Stimulated activated CD4-positive, alpha-beta T cell treated with anti-CD3 and anti-CD28 coated beads, Interleukin-4, amount 100 ng/mL, for 1 hour (primary cell): ENCODE data around the gene CLIP4.

Experiments used
- DNase-seq: peaks from one replicate; pipeline ENCODE4 v3.0.0-alpha.2; 2020

The CLIP4 gene

DNA sequence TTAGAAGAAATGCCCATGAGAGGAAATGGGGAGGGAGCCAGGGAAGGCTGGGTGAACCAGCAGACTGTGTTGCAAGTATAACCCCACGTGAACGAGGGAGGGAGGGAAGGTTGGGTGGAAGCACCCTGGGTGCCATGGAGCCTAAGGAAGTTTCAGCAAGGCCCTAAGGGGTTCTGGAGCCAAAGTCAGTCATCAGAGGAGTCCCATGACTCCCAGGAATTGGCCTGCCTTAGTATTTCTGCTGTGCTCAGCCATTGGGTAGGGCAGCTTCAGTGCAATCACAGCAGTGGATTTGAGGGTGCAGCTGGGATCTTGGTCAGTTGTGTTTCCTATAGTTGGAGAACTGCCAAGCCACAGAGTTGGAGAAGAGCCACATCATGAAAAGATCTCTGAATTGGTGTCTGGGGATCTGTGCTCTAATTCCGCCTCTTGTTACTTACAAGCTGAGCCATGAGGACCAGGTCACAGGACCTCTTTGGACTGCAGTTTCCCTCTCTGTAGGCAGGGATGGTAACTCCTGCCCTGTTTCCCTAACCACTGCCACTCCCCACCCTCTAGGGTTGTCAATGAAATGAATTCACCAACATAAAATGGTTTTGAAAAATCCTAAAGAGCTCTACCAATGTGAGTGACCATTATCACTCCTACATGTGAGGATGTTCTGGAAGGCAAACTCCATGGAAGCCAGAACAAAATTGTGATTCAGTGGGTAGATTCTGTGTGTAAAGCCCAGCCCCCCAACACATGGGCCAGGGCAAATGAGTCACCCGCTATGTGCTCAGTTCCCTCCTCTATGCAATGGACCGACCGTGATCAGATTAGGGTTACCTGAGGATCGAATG, 108.9 kb downstream of the CLIP4 start:
- no peak for DNase-seq

DNA sequence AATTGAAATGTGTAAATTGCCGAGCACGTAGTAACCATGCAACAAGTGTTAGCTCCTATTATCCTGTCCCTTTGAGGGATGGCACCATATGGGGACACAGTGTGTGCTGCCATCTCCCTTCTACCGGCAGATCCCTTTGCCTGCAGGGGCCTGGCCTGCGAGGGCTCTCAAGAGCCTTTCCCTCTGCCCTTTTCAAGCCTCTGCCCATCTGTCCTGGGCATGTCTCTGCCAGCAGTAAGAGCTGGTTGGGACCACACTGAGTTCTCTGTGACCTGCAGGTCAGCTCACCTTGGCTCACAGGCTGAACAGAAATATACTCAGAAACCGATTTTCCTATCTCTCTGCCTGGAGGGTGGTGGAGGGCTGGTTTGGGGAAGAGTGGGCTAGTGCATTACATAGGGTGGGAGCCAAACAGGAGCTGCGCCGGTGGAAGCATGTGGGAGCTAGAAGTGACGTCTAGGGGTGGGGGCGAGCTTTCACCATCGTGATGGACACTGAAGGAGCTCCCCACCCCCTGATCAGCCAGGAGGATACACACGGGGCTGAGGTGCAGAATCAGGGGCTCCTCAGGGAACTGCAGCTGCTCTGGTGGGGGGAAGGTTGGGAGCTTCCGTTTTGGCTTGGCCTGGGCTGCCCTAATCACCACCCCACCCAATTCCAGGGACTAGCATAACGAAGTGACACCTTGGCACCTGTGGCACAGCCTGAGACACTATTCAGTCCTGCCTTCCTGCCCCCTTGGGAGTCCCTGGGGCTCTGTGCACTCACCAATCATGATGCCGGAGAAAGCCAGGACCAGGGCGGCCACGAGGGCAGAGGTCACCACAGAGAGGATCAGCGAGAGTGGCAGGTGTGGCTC, 109.7 kb downstream of the CLIP4 start:
- DNase-seq: no peak

DNA sequence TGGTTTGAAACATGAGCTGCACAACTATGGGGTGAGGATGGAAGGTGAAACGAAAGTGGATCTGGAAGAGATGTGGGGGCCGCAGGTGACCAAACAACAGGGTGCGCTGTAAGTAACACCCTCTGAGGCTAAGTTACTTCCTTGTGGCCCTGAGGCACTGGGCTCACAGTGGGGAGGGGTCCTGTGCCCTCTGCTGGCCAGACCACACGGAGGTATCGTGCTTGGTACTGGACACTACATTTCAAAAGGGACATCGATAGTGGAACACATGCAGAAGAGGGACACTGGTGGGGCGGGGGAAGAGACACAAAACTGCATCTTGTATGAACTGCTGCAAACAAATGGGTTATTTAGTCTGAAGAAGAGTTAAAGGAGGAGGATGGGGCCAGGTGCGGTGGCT, 110.6 kb downstream of the CLIP4 start:
- DNase-seq: no peak

DNA sequence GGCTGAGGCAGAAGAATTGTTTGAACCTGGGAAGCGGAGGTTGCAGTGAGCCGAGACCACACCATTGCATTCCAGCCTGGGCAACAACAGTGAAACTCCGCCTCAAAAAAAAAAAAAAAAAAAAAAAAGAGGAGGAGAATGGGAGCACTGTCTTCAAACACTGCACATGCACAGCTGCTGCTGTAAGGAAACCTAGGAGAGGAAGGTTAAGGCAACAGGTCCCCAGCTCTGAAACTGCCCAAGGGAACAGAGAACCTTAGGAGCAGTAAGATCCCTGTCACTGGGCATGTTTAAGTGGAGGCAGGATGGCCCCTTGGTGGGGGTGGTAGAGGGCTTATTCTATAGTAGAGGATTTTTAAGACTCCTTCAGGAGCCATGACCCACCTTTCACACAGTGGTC, 111.2 kb downstream of the CLIP4 start:
- no peak for DNase-seq

DNA sequence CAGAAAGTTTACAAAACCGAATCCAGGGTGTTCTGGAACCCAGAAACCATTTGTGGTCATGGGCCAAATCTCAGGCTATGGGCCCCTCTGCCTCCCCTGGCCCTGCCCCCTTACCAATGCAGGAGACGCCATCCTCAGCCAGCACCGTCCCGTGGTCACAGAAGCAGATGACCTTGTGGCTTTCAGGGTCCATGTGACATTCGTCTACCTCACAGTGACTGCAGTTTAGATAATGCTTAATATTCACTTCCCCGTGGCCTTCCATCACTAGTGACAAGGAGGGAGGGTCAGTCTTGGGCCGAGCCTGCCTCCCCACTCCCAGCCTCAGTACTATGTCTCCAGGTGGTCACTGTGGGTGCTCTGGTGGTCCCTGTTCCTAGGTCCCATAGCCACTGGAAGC, 111.6 kb downstream of the CLIP4 start:
- DNase-seq: no peak

DNA sequence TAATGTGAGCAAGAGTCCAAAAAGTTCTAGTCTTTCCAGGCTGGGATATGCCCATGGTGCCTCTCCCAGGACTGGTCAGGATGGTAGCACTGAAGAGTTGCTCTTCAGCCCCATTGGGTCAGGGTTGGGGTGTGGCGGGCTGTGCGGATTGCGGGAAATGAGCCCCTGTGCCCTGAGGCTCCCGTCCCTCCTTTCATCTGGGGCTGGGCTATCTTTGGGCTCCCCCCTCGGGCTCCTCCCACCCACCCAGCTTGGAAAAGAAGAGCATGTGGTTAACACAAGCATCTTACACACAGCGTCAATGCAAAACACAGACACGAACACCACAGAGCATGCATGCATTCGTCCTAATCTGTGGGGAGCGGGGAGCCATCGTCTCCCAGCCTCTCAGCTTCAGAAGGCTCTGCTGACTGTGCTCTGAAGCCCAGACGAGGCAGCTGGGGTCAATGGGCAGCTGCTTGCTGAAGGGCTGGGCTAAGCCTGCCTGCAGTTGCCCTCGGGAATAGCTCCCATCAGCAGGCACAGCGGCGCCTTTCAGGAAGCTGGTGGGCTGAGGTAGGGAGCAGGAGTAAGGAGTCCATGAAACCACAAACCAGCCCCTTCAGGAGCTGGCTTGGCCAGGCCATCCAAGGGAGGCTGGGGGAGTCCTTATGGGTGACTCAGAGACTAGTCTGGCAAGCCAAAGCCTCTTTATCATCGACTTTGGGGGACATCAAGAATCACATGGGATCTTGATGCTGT, 112.9 kb downstream of the CLIP4 start:
- no peak for DNase-seq

DNA sequence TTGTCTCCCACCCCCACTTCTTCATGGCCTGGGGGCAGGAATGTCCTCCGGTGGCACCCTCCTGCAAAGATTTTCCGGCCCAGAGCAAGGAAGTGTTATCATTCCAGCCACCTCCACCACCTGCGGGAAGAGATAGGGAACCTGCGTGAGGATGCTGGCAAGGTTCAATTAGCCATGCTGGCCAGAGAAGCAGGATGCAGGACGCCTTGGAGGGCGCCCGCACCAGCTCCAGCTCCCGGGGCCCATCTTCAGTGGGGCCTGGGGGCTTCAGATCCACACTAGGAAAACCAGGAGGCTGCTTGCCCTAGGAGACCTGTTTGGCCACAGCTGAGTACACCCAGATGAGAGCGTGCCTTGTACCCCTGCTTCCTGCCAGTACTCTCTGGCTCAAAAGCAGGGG, 113.7 kb downstream of the CLIP4 start:
- no peak for DNase-seq

DNA sequence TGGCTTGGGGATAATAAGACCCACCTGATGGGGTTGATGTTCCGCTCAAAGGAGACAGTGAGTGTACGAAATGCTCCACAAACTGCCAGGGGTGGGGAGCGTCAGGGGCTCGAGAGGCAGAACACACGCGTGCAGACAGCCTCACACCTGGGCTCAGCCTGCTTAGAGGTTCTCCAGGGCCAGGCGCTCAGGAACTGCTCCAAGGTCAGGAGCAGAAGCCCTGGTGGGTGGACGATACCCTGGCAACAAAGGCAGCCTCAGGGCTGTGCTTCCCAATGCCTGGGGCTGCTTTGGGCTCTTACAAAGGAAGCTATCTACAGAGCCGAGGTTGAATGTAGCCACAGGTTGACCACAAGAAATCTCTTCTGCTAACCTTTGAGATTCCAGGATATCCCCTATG, 114.4 kb downstream of the CLIP4 start:
- no peak for DNase-seq

DNA sequence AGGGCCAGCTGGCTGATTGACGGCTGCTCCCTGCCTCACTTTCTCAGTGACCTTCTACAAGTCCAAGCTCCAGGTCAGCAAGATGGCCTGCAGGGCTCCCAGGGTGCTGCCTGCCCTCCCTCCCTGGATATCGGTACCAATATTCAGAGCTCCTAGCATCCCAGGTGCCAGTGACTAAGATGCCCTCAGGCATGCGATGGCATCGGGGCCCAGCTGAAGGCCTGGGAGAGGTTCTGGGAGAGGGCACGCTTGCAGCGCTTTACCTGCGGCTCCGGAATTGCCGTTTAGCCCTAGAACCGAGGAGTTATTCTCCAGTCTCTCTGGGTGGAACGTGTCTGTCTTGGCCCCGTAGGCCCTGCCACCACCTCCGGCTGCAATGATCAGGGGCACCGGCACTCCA, 116.8 kb downstream of the CLIP4 start:
- no peak for DNase-seq

DNA sequence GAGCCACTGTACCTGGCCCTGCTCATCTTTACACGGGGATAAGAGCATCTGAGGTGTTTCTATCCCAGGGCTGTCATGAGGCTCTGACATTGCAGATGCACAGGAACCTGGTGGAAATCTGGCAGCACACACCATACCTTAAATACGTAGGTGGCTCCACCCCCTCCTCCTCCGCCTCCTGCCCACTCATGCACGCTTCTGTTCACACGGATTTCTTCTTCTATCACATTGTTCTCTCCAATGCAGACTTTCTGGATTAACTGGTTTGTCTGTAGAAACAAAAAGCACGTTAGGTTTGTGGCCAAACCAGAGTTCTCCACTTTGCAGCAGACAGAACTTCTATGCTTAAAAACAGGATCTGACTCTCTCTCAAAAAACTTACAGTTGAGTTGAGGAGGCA, 118.2 kb downstream of the CLIP4 start:
- no peak for DNase-seq

DNA sequence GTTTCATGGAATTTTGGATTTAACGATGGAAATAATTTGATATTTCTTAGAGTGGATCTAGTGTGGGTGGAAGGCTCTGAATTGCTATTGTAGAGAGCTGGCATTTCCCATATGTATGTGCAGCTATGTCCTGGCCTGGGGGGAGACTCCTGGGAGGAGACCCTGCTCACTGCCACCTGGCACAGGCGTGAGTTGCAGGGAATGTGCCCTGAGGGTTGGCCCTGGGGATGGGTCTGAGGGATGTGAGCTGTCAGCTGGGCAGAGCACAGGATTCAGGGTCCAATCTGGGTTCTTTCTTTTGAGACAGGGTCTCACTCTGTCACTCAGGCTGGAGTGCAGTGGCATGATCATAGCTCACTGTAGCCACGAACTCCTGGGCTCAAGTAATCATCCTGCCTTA, 120.2 kb downstream of the CLIP4 start:
- DNase-seq: no peak

DNA sequence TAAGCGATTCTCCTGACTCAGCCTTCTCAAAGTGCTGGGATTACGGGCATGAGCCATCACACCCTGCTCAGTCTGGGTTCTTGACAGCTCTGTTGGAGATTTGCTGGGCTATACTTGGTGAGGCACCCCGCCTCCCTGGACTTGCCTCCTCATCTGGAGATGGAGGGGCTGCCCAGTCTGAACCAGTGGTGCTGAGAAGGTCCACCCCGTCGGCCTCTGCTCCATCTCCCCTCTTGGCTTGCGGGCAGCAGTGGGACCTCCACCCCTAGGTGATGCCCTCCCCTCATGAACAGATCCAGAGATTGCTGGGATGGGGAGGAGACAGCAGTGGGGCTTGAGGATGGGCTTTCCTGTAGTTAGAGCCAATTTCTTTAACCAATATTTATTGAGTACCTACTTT, 120.9 kb downstream of the CLIP4 start:
- no peak for DNase-seq

DNA sequence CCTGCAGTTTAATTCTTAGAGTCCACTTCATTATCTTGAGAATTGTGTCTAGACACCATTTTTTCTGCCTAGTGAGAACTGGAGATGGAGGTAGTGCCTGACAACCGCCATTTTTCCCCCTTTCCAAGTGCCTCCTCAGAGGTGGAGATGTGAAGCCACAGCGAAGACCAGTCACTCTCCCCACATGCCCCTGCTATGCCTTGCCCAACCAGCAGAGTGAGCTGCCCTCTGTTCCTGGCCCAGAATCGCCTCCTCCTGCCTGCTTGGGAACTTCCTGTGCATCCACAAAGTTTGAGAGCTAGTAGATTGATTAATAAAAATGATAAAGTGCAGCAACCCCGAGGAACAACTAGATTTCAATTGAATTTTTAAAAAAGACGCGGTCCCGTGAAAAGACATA, 123.3 kb downstream of the CLIP4 start:
- no peak for DNase-seq
